ENCODE results near the gene CRNN.

Gene CRNN

GRCh38 chr1:152415454-152416227 lies 1.6 kb upstream of the CRNN start:
- no peak for DNase-seq

DNA sequence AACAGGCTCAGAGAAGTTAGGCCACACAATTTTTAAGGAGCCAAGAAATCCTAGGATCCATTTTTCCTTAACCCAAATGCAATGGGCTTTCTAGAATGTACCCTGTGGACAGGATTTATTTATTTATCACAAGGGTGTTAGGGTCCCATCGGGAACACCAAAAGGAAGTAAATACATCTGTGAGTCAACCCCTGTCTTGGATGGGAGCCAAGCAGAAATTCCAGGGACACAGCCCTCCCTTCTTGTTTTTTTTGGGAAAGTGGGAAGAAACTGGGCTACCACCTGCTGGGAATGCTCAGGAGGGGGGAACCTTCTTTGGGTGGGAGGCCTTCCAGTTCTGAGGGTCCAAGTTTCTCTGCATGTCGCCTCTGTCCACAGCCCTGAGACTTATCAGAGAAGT lies 1.3 kb downstream of the CRNN start:
- no peak for DNase-seq

DNA sequence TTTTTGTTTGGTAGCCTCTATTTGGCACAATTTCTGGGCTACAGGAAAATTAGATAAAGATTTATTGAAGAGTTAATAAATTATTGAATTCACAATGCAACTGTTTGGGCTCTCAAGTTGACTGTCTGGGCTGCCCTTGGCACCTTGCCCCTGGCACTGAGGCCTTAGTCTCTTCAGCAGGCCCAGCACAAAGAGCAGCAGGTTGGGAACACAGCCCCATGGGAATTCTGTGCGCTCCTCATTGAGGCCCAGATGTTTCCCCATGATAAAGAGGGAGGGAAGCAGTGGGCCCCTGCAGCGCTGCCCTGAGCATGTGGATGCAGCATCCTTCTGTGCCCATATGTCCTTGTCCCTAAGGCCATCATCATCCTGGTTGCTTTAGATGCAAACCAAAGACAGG lies 2.9 kb downstream of the CRNN start:
- DNase-seq, result no peak

DNA sequence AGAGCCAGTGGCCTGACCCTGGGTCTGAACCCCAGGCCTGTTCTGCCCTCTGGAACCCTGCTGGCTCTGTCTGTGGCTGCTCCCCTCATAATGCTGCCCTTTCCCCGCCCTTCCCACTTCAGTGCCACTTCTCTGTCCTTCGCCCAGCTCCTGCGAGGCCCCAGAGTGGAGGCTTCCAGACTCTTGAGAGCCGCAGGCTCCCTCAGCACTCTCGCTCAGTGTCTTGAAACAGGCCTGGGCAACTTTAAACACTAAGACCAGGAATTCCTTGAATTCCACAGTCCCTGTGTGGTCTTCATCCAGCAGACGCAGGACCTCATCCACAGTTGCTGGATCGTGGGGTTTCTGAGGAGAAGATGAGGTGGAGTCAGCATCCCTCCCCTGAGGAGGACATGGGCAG lies 3.5 kb downstream of the CRNN start:
- no peak for DNase-seq

GRCh38 chr1:152410028-152410427 lies 4.0 kb downstream of the CRNN start:
- no peak for DNase-seq

GRCh38 chr1:152408664-152409063 lies 5.4 kb downstream of the CRNN start:
- DNase-seq, result no peak

GRCh38 chr1:152398812-152399698 lies 15.0 kb downstream of the CRNN start:
- no peak for DNase-seq

DNA sequence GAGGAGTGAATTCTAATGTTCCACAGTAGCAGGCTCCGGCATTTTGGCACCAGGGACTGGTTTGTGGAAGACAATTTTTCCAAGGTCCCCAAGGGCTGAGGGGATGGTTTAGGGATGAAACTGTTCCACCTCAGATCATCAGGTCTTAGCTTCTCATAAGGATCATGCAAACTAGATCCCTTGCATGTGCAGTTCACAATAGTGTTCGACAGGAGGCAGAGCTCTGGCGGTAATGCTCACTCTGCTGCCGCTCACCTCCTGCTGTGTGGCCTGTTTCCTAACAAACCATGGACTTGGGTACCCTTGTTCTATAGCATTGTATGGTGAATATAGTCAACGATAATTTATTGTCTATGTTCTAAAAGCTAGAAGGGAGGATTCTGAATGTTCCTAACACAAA lies 16.6 kb downstream of the CRNN start:
- no peak for DNase-seq

- no peak for DNase-seq
These were observed 19.9 kb downstream of the CRNN start for GRCh38 chr1:152394151-152394550.

DNA sequence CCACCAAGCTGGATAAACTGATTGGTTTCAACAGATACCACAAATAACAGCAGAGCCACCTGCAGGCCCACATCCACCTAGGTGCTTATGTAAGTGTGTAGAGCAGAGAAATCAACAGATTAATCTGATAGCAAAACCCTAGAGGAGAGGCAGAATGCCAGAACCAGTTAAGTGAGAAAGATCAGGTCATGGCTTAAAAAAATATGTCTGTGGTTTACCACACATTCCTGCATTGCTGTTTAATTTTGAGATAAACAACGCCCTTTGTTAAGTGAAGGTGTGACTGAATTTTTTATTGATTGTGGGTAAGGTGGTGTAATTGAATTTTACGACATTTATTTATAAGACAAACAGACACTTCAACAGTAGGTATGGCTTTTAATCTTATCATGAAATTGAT lies 21.2 kb downstream of the CRNN start:
- no peak for DNase-seq

DNA sequence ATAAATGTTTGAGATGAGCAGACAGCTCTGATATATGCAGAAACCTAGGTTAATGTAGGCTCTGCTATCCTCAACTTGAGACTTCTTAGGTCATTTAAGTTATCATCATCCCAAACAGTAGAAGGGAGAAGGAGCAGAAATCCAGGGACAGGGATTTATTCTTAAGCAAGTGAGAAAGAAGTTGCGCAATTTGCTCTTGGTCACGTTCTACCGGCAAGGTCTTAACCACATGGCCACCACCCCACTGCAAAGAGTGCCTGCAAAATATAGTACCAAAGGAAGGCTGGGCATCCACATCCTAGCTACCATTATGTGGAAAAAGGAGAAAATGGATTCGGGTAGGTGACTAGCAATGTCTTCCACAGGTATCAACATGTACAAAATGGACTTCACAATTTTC lies 25.2 kb downstream of the CRNN start:
- no peak for DNase-seq

GRCh38 chr1:152386940-152387339 lies 27.1 kb downstream of the CRNN start:
- DNase-seq, result no peak

GRCh38 chr1:152380932-152381331 lies 33.1 kb downstream of the CRNN start:
- DNase-seq, result no peak

DNA sequence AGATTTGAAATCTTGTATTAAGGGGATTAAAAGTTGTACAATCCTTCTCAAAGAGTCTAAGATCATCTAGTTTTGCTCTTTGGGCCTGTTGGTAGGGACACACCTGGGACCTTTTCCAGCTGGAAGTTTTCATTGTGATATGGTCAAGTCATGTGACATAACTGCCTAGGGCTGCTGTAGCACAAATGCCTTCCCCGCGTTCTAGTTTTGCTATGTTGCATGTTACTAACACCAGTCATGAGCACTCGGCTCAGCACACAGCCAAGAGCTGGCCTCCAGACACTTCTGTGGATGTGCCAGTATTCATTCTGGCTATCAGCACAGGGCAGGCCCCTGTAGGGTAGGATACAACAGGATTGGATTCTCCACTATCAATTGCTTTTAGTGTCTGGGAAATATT lies 39.6 kb downstream of the CRNN start:
- DNase-seq, result no peak

- DNase-seq, result no peak
These were observed 41.4 kb downstream of the CRNN start for GRCh38 chr1:152372672-152373071.

- no peak for DNase-seq
These were observed 46.6 kb downstream of the CRNN start for GRCh38 chr1:152367436-152367835.

GRCh38 chr1:152359906-152360305 lies 54.2 kb downstream of the CRNN start, which contains the start of gene FLG2:
Gene FLG2 (minus strand): TSS chr1:152360006. CDS start chr1:152358884, 1,122 bp downstream.
- no peak for DNase-seq

Data from GDM1 (cell line).